PFSK-1 (cell line): ENCODE data around the gene PSEN2.

Experiments used
- POLR2AphosphoS5 ChIP-seq: IDR thresholded peaks from 2 replicates; pipeline ENCODE4 v1.6.1; 2012; ENCODE audit warnings: low read depth, mild to moderate bottlenecking, control low read depth, low read length, moderate library complexity
- TAF1 ChIP-seq: IDR thresholded peaks from 2 replicates; pipeline ENCODE4 v1.6.1; 2012; ENCODE audit warnings: low read length, control low read depth, borderline replicate concordance; ENCODE audit not compliant: insufficient read depth
- TF ChIP-seq, protein P1 (sequence below), 2 experiments: IDR thresholded peaks; 2 replicates each; pipeline versions ENCODE4 v1.6.1 to v1.8.0; 2011 to 2012; ENCODE audit warnings: low read depth in 2 of 2, low read length in 2 of 2, control low read depth in 1 of 2, inconsistent platforms in 1 of 2, mild to moderate bottlenecking in 1 of 2, moderate library complexity in 1 of 2; ENCODE audit not compliant: insufficient read depth in 1 of 2

DNA sequence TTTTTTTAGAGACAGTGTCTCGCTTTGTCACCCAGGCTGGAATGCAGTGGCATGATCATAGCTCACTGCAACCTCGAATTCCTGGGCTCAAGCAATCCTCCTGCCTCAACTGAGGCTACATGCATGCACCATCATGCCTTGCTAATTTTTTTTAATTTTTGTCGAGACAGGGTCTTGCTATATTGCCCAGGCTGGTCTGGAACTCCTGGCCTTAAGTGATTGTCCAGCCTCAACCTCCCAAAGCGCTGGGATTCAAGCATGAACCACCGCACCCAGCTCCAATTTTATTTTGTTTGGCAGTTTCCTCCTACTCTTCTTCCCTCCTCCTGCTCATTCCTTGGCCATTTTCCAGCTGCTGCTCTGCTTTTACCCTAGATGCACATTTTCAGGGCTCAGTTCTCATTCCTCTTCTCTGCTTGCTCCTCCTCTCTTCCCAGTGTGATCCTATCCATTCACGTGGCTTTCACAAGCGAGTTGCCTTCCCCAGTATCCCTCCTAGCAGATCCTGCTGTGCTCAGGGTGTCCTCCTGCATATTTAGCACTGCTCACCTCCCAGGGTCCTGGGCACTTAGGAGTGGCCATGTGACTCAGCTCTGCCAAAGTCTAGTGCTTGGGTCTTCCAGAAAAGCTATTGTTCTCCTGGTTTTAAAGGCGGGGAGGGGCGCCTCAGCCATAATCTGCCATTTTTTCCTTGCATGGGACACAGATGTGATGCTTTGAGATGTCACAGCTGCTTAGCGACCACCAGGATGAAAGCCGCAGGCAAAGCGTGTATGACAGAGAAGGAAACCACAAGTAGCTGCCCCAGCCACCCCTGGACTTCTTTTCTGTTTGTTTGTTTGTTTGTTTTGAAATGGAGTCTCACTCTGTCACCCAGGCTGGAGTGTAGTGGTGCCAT lies 33.7 kb downstream of the PSEN2 start:
- TF ChIP-seq TAF1 (no peak), POLR2AphosphoS5 (no peak)
- TF ChIP-seq, protein P1, sequence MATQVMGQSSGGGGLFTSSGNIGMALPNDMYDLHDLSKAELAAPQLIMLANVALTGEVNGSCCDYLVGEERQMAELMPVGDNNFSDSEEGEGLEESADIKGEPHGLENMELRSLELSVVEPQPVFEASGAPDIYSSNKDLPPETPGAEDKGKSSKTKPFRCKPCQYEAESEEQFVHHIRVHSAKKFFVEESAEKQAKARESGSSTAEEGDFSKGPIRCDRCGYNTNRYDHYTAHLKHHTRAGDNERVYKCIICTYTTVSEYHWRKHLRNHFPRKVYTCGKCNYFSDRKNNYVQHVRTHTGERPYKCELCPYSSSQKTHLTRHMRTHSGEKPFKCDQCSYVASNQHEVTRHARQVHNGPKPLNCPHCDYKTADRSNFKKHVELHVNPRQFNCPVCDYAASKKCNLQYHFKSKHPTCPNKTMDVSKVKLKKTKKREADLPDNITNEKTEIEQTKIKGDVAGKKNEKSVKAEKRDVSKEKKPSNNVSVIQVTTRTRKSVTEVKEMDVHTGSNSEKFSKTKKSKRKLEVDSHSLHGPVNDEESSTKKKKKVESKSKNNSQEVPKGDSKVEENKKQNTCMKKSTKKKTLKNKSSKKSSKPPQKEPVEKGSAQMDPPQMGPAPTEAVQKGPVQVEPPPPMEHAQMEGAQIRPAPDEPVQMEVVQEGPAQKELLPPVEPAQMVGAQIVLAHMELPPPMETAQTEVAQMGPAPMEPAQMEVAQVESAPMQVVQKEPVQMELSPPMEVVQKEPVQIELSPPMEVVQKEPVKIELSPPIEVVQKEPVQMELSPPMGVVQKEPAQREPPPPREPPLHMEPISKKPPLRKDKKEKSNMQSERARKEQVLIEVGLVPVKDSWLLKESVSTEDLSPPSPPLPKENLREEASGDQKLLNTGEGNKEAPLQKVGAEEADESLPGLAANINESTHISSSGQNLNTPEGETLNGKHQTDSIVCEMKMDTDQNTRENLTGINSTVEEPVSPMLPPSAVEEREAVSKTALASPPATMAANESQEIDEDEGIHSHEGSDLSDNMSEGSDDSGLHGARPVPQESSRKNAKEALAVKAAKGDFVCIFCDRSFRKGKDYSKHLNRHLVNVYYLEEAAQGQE (IDR thresholded peaks at IDR 0.05; ENCODE audit: insufficient read depth in 1 of 2, low read depth in 2 of 2, low read length in 2 of 2): no peak
